HepG2 (cell line): ENCODE measurements around the gene NPPB. TPM values are rescaled to one million over a fixed set of nuclear protein-coding genes. Genes with fewer than 3 reads are reported as not detected.

Experiments used
- ATAC-seq: fragments of 200-7000 bp; cut with Tn5 transposase; 3 replicates; pipeline ENCODE4 v1.9.1; 2020; ENCODE audit warnings: mild to moderate bottlenecking, moderate library complexity
- BruUV-seq: library from RNA; stranded (reverse); fragments of 400-500 nt; replicated peaks from 2 replicates; lab custom pipeline; 2021; lab: Mats Ljungman, UMichigan
- CTCF ChIA-PET: fragments of 300-600 bp; formaldehyde crosslinking; extraction: SDS; loops from one replicate; lab custom pipeline; 2021; ENCODE audit warnings: low total read pairs, inconsistent platforms, low intra/inter-chr PET ratio; lab: Yijun Ruan, JAX
- POLR2A ChIA-PET: fragments of 350-600 bp; sonication (Branson Sonifier 250); formaldehyde crosslinking; loops from one replicate; lab custom pipeline; 2020; ENCODE audit warnings: antibody characterized with exemption, inconsistent platforms; lab: Yijun Ruan, JAX
- DNase-seq: peaks from one replicate; pipeline ENCODE4 v3.0.0-alpha.2; 2015; ENCODE audit warnings: low spot score
- FAIRE-seq: peaks from 3 replicates; lab custom pipeline; 2011; peaks lifted over from hg19 to GRCh38; lab: Jason Lieb, UNC
- H2AFZ ChIP-seq: one replicate; pipeline ENCODE4 v1.6.1; 2011; ENCODE audit warnings: low read length, inconsistent platforms
- H3K27ac ChIP-seq: fragments of 300-600 bp; 3 replicates; pipeline ENCODE4 v1.8.0; 2011; ENCODE audit warnings: mixed run types, mild to moderate bottlenecking, mixed read lengths, low read length, inconsistent platforms; ENCODE audit not compliant: insufficient read depth; ENCODE audit errors: extremely low read length
- H3K27me3 ChIP-seq, 2 experiments: fragments of 200-600 bp in 1 of 2; 2 replicates in 1 of 2; 3 replicates in 1 of 2; pipeline versions ENCODE4 v1.6.0 to v1.8.0; 2011; ENCODE audit warnings: low read length in 2 of 2, mild to moderate bottlenecking in 2 of 2, moderate library complexity in 2 of 2, inconsistent platforms in 1 of 2; ENCODE audit not compliant: insufficient read depth in 2 of 2, control insufficient read depth in 1 of 2
- H3K36me3 ChIP-seq, 2 experiments: fragments of 200-600 bp in 1 of 2; replicated peaks in 1 of 2; 2 replicates in 1 of 2; 3 replicates in 1 of 2; pipeline versions ENCODE4 v1.5.1 to v1.8.0; 2011; ENCODE audit warnings: low read length in 2 of 2, inconsistent platforms in 1 of 2; ENCODE audit not compliant: insufficient read depth in 2 of 2, control insufficient read depth in 1 of 2
- H3K4me1 ChIP-seq: 2 replicates; pipeline ENCODE4 v1.5.1; 2012; ENCODE audit warnings: low read length, inconsistent platforms; ENCODE audit not compliant: insufficient read depth
- H3K4me2 ChIP-seq: 2 replicates; pipeline ENCODE4 v1.6.0; 2011; ENCODE audit warnings: low read depth, low read length, inconsistent platforms
- H3K4me3 ChIP-seq, 3 experiments: fragments of 200-600 bp in 1 of 3; sonication (generic), shearing (Covaris generic) in 1 of 3; replicated peaks in 1 of 3; 2 replicates each; pipeline ENCODE4 v1.5.1; 2011 to 2016; ENCODE audit warnings: low read length in 3 of 3, inconsistent platforms in 2 of 3, low read depth in 2 of 3, mild to moderate bottlenecking in 2 of 3, control low read depth in 1 of 3, mixed read lengths in 1 of 3; ENCODE audit not compliant: insufficient read depth in 1 of 3
- H3K79me2 ChIP-seq: one replicate; pipeline ENCODE4 v1.6.1; 2011; ENCODE audit warnings: low read length, inconsistent platforms; ENCODE audit not compliant: insufficient read depth
- H3K9ac ChIP-seq: 2 replicates; pipeline ENCODE4 v1.6.0; 2011; ENCODE audit warnings: mild to moderate bottlenecking, low read depth, low read length, inconsistent platforms; ENCODE audit not compliant: insufficient read depth
- H3K9me3 ChIP-seq: 2 replicates; pipeline ENCODE4 v1.5.1; 2012; ENCODE audit warnings: mild to moderate bottlenecking, low read length
- H4K20me1 ChIP-seq: 2 replicates; pipeline ENCODE4 v1.6.0; 2011; ENCODE audit warnings: inconsistent platforms, mild to moderate bottlenecking, low read length, moderate library complexity; ENCODE audit not compliant: insufficient read depth
- ARNTL ChIP-seq: sonication (generic); formaldehyde crosslinking; IDR thresholded peaks from 2 replicates; pipeline ENCODE4 v1.4.0; 2020; ENCODE audit warnings: mild to moderate bottlenecking, missing genetic modification reagents
- CREB1 ChIP-seq, 2 experiments: fragments of 450-650 bp in 1 of 2; IDR thresholded peaks; 2 replicates each; pipeline ENCODE4 v1.6.1; 2016 to 2017; ENCODE audit warnings: control low read depth in 1 of 2, mild to moderate bottlenecking in 1 of 2, missing compliant biosample characterization in 1 of 2, missing genetic modification characterization in 1 of 2
- HMGA1 ChIP-seq: sonication (generic); formaldehyde crosslinking; conservative IDR thresholded peaks from 2 replicates; pipeline ENCODE4 v1.4.0; 2020; ENCODE audit warnings: missing genetic modification reagents
- HNF4A ChIP-seq: sonication (generic); formaldehyde crosslinking; IDR thresholded peaks from 2 replicates; pipeline ENCODE4 v1.4.0; 2020; ENCODE audit warnings: missing genetic modification reagents
- NR2F6 ChIP-seq, 2 experiments: IDR thresholded peaks; 2 replicates each; pipeline ENCODE4 v1.6.1; 2016; ENCODE audit warnings: antibody characterized with exemption in 1 of 2, mild to moderate bottlenecking in 1 of 2
- TCF7L2 ChIP-seq: IDR thresholded peaks from 2 replicates; pipeline ENCODE4 v1.6.1; 2011; ENCODE audit warnings: mild to moderate bottlenecking, low read depth, low read length, moderate library complexity
- ZMYM3 ChIP-seq: sonication (generic); formaldehyde crosslinking; IDR thresholded peaks from 2 replicates; pipeline ENCODE4 v1.5.1; 2020; ENCODE audit warnings: mild to moderate bottlenecking, missing genetic modification reagents
- ZNF124 ChIP-seq: sonication (generic); formaldehyde crosslinking; IDR thresholded peaks from 2 replicates; pipeline ENCODE4 v1.4.0; 2020; ENCODE audit warnings: missing genetic modification reagents
- ZNF362 ChIP-seq: sonication (generic); formaldehyde crosslinking; IDR thresholded peaks from 2 replicates; pipeline ENCODE4 v1.4.0; 2020; ENCODE audit warnings: missing genetic modification reagents, mild to moderate bottlenecking, borderline replicate concordance
- ZNF770 ChIP-seq: sonication (generic); formaldehyde crosslinking; IDR thresholded peaks from 2 replicates; pipeline ENCODE4 v1.5.0; 2020; ENCODE audit warnings: mild to moderate bottlenecking, missing genetic modification reagents
- whole genome bisulfite sequencing: methylation state at CpG from one replicate; pipeline ENCODE4 v1.1.6; 2017; ENCODE audit warnings: low lambda C conversion rate; 5-methylcytosine and 5-hydroxymethylcytosine counted together
- in situ Hi-C: cut with HindIII; loops from 2 replicates; pipeline ENCODE4 v1.10.0; 2017; ENCODE audit warnings: low pct_unique_long_range_greater_than_20kb; ENCODE audit not compliant: extremely low pct_ligation_motif_present
- intact Hi-C: fragments of 100-400 bp; cut with micrococcal nuclease; formaldehyde crosslinking; loops from one replicate; pipeline ENCODE4 v1.10.0; 2022; ENCODE audit not compliant: unreplicated experiment
- polyA plus RNA-seq, 8 experiments: library from polyadenylated mRNA; depleted of rRNA in 3 of 8; stranded (reverse) in 7 of 8; unstranded in 1 of 8; fragments of >200 nt; fragmentation: Illumina TruSeq in 4 of 8; extraction: Trizol in 4 of 8; gene quantifications; 2 replicates each; pipeline versions ENCODE4 v1.2.1 to v1.2.3, GENCODE V29; 2011 to 2016; ENCODE audit warnings: low read depth in 4 of 8, missing spikeins in 1 of 8, mixed read lengths in 1 of 8; ENCODE audit not compliant: insufficient read depth in 1 of 8
- total RNA-seq, 5 experiments: library from RNA; depleted of rRNA; stranded (reverse); fragments of >200 nt; fragmentation: Illumina TruSeq; extraction: Trizol; gene quantifications; 2 replicates each; pipeline ENCODE4 v1.2.3, GENCODE V29; 2016; ENCODE audit warnings: low read depth in 1 of 5
- TF ChIP-seq, protein P1 (sequence below): sonication (generic); formaldehyde crosslinking; IDR thresholded peaks from 2 replicates; pipeline ENCODE4 v1.4.0; 2020; ENCODE audit warnings: missing genetic modification reagents
- TF ChIP-seq, protein P2 (sequence below): sonication (generic); formaldehyde crosslinking; conservative IDR thresholded peaks from 2 replicates; pipeline ENCODE4 v1.4.0; 2020; ENCODE audit warnings: mild to moderate bottlenecking, missing genetic modification reagents, moderate library complexity

Gene NPPB
- total and polyA plus RNA-seq, 2 of the 13 experiments (the other 11 are each of a cell fraction or from before 2014, with no cell fraction given) = 1.9 TPM; not detected in 1

DNA sequence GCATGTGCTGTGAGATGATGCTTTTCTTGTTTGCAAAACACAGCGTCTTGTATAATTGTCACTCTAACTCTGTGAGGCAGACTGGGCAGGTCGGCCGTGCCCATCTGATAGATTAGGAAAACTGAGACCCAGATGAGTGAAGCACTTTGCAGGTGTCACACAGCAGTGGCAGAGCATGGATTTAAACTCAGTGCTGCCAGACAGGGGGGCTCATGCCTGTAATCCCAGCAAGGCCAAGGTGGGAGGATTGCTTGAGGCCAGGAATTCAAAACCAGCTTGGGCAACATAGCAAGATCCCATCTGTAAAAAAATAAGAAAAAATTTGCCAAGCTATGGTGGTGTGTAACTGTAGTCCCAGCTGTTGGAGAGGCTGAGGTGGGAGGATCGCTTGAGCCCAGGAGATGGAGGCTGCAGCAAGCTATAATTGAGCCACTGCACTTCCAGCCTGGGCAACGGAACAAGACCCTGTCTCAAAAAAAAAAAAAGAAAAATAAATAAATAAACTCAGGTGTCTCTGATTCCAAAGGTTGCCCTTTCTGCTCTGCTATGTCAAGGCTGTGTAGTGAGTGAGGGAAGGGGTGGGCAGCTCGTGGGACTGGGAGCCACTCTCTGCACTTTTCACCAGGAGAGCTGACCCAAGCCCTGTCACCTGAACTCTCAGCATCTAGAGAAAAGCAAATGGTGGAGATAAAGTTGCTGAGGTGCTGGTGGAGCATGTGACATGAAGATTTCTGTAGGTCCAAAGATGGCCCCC, 32.9 kb upstream of the NPPB start:
- intact Hi-C loops = no loop called here
- Histone ChIP-seq H3K9ac (no peak overlapping the region), H3K4me3 (peak overlapping the region in 1 of 3 experiments; percentile 11; a peak in 1 of 6 replicates), H3K9me3 (no peaks in the 10 kb centered on the region), H2AFZ (no peak overlapping the region), H3K79me2 (no peaks in the 10 kb centered on the region), H4K20me1 (no peaks in the 10 kb centered on the region), H3K27ac (no peak overlapping the region), H3K4me2 (peak overlapping the region; percentile 31; the same call in 1 of the 2 replicates), H3K27me3 (no peaks in the 10 kb centered on the region; a peak in 1 of 5 replicates), H3K4me1 (peaks cover 56% of the 10 kb centered on the region), H3K36me3 (no peaks in the 10 kb centered on the region)
- peak; percentile 54 for ATAC-seq
- CTCF ChIA-PET = interaction anchor here (0.7 to 1.1 kb wide), 2 partner anchors 52 to 54 kb away, joined by 3 to 4 read pairs; no protein-coding TSS in a partner anchor
- in situ Hi-C loops = no loop called here
- POLR2A ChIA-PET = interaction anchor here (0.6 to 3.6 kb wide), 4 partner anchors 16 to 86 kb away, joined by 3 to 20 read pairs (median 6); partner anchors contain the start of genes CLCN6 and MTHFR
- WGBS = 49% methylated on average over 6 of the region's 6 CpGs
- no peak for DNase-seq
- no peak for FAIRE-seq
- no TSS peak for BruUV-seq
- TF ChIP-seq TCF7L2 (no peak), ZNF362 (CRISPR knock-in tag) (peak; percentile 75; the same call in 1 of the 2 replicates), ARNTL (CRISPR knock-in tag) (0 out of 2 replicates have a peak, but pooled peaks have one; percentile 44), ZNF124 (CRISPR knock-in tag) (no peak), ZNF770 (CRISPR knock-in tag) (peak; percentile 91), NR2F6 (IDR thresholded peaks at IDR 0.05) (peak; percentile 26; the same call in 1 of the 2 replicates), NR2F6 (CRISPR knock-in tag; IDR thresholded peaks at IDR 0.05) (no peak), ZMYM3 (peak; percentile 70), CREB1 (IDR thresholded peaks at IDR 0.05) (no peak), CREB1 (CRISPR knock-in tag; IDR thresholded peaks at IDR 0.05) (0 out of 2 replicates have a peak, but pooled peaks have one; percentile 27), HNF4A (CRISPR knock-in tag) (peak; percentile 31; the same call in 1 of the 2 replicates), HMGA1 (no peak)
- TF ChIP-seq, protein P1, sequence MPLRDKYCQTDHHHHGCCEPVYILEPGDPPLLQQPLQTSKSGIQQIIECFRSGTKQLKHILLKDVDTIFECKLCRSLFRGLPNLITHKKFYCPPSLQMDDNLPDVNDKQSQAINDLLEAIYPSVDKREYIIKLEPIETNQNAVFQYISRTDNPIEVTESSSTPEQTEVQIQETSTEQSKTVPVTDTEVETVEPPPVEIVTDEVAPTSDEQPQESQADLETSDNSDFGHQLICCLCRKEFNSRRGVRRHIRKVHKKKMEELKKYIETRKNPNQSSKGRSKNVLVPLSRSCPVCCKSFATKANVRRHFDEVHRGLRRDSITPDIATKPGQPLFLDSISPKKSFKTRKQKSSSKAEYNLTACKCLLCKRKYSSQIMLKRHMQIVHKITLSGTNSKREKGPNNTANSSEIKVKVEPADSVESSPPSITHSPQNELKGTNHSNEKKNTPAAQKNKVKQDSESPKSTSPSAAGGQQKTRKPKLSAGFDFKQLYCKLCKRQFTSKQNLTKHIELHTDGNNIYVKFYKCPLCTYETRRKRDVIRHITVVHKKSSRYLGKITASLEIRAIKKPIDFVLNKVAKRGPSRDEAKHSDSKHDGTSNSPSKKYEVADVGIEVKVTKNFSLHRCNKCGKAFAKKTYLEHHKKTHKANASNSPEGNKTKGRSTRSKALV (CRISPR knock-in tag) = no peak
- TF ChIP-seq, protein P2, sequence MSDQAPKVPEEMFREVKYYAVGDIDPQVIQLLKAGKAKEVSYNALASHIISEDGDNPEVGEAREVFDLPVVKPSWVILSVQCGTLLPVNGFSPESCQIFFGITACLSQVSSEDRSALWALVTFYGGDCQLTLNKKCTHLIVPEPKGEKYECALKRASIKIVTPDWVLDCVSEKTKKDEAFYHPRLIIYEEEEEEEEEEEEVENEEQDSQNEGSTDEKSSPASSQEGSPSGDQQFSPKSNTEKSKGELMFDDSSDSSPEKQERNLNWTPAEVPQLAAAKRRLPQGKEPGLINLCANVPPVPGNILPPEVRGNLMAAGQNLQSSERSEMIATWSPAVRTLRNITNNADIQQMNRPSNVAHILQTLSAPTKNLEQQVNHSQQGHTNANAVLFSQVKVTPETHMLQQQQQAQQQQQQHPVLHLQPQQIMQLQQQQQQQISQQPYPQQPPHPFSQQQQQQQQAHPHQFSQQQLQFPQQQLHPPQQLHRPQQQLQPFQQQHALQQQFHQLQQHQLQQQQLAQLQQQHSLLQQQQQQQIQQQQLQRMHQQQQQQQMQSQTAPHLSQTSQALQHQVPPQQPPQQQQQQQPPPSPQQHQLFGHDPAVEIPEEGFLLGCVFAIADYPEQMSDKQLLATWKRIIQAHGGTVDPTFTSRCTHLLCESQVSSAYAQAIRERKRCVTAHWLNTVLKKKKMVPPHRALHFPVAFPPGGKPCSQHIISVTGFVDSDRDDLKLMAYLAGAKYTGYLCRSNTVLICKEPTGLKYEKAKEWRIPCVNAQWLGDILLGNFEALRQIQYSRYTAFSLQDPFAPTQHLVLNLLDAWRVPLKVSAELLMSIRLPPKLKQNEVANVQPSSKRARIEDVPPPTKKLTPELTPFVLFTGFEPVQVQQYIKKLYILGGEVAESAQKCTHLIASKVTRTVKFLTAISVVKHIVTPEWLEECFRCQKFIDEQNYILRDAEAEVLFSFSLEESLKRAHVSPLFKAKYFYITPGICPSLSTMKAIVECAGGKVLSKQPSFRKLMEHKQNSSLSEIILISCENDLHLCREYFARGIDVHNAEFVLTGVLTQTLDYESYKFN (CRISPR knock-in tag) = peak; percentile 59; the same call in 1 of the 2 replicates
